ENCODE measurements around the gene RREB1. TPM values are rescaled to one million over a fixed set of nuclear protein-coding genes. Genes with fewer than 3 reads are reported as not detected.

Gene RREB1
- total and polyA plus RNA-seq, 2 of the 4 experiments (the other 2 are of a cell fraction): 8.4 to 14.5 TPM

- H4K8ac ChIP-seq (ENCODE audit: low read depth in 2 of 2, low read length in 2 of 2): no peak overlapping the region
- H4K5ac ChIP-seq (ENCODE audit: low read depth, low read length): no peak overlapping the region
- H2BK120ac ChIP-seq (ENCODE audit: low read depth, low read length): no peak overlapping the region
- intact Hi-C loops (cut with micrococcal nuclease) (loop anchor here (10.0 kb wide), 2 partner anchors 246 to 346 kb away; no protein-coding TSS in a partner anchor), dilution Hi-C loops (cut with HindIII; ENCODE audit: low sequenced_read_pairs, unreplicated experiment) (no loop called here), in situ Hi-C loops (cut with MboI; ENCODE audit: low sequenced_read_pairs) (no loop called here)
- no peaks in the 10 kb centered on the region for H3K9me3 ChIP-seq (ENCODE audit: control insufficient read depth, insufficient read depth, low read length)
- H2AK5ac ChIP-seq (ENCODE audit: low read depth, low read length): no peak overlapping the region
- ChIA-PET CTCF (interaction anchor here (0.5 kb wide), 1 partner anchor 117 kb away, joined by 6 read pairs; no protein-coding TSS in a partner anchor), POLR2A (ENCODE audit: unreplicated experiment) (no interaction called here)
- H2BK15ac ChIP-seq (ENCODE audit: low read depth, low read length): no peak overlapping the region
- no peaks in the 10 kb centered on the region for H4K20me1 ChIP-seq (ENCODE audit: insufficient read depth, low read length)
- no peak overlapping the region for H3K56ac ChIP-seq (ENCODE audit: extremely low read depth, insufficient read depth, low read length)
- H3K4me3 ChIP-seq (ENCODE audit: insufficient read depth, low read depth, low read length): no peak overlapping the region
- H3K9ac ChIP-seq (ENCODE audit: low read depth, low read length): no peak overlapping the region
- peak overlapping the region; percentile 19 for H2AK9ac ChIP-seq (replicated peaks; ENCODE audit: low read depth, low read length, poor library complexity)
- no peaks in the 10 kb centered on the region; the same call in 1 of the 2 replicates for H3K27me3 ChIP-seq (ENCODE audit: control insufficient read depth, insufficient read depth, low read length)
- no peaks in the 10 kb centered on the region for H3K79me1 ChIP-seq (ENCODE audit: low read depth in 1 of 2, low read length in 2 of 2)
- no peak overlapping the region for H3K23ac ChIP-seq (ENCODE audit: low read depth, low read length)
- H3K18ac ChIP-seq (ENCODE audit: low read depth, low read length): no peak overlapping the region
- no peak overlapping the region for H4K91ac ChIP-seq (ENCODE audit: insufficient read depth, low read depth, low read length)
- H3K4me1 ChIP-seq (ENCODE audit: control insufficient read depth, insufficient read depth, low read length): no peaks in the 10 kb centered on the region
- H3K4ac ChIP-seq (ENCODE audit: low read depth, low read length): no peak overlapping the region
- H3K4me2 ChIP-seq (ENCODE audit: low read depth, low read length): no peak overlapping the region
- DNase-seq (no peak), ATAC-seq (ENCODE audit: low read depth) (no peak)
- no peak overlapping the region for H3K14ac ChIP-seq (replicated peaks; ENCODE audit: low read depth, low read length)
- H3K36me3 ChIP-seq (ENCODE audit: control insufficient read depth, insufficient read depth, low read length): no peaks in the 10 kb centered on the region
- no peak overlapping the region for H3K27ac ChIP-seq (ENCODE audit: insufficient read depth, low read length)
- no peak overlapping the region for H2BK5ac ChIP-seq (ENCODE audit: low read depth, low read length, poor library complexity, severe bottlenecking)
- H3K9me1 ChIP-seq (ENCODE audit: insufficient read depth, low read length): no peaks in the 10 kb centered on the region
- BruUV-seq (replicated peaks): no TSS peak
- TF ChIP-seq RFX5 (IDR thresholded peaks at IDR 0.05; ENCODE audit: low read depth, low read length) (no peak), BHLHE40 (IDR thresholded peaks at IDR 0.05; ENCODE audit: low read depth, low read length) (no peak), POLR2A (IDR thresholded peaks at IDR 0.05; ENCODE audit: low read depth, low read length) (no peak), CEBPB (IDR thresholded peaks at IDR 0.05; ENCODE audit: low read depth, low read length) (no peak), RAD21 (IDR thresholded peaks at IDR 0.05; ENCODE audit: low read length) (no peak), RCOR1 (IDR thresholded peaks at IDR 0.05; ENCODE audit: insufficient replicate concordance, low read length) (no peak), FOS (IDR thresholded peaks at IDR 0.05; ENCODE audit: low read depth, low read length) (no peak), SMC3 (IDR thresholded peaks at IDR 0.05; ENCODE audit: low read depth, low read length) (no peak), MXI1 (IDR thresholded peaks at IDR 0.05; ENCODE audit: borderline replicate concordance, low read depth, low read length) (no peak), MAZ (IDR thresholded peaks at IDR 0.05; ENCODE audit: borderline replicate concordance, low read depth, low read length) (no peak), USF2 (IDR thresholded peaks at IDR 0.05; ENCODE audit: low read depth, low read length) (no peak), CTCF (conservative IDR thresholded peaks at IDR 0.05; ENCODE audit: low read depth, low read length) (no peak), MAFK (IDR thresholded peaks at IDR 0.05; ENCODE audit: low read depth, low read length) (no peak), CHD1 (IDR thresholded peaks at IDR 0.05; ENCODE audit: low read depth, low read length) (no peak), ELK1 (IDR thresholded peaks at IDR 0.05; ENCODE audit: borderline replicate concordance, low read depth, low read length) (no peak), NFE2L2 (IDR thresholded peaks at IDR 0.05; ENCODE audit: low read depth, low read length) (no peak)
- peak overlapping the region; percentile 60 for H2AFZ ChIP-seq (replicated peaks; ENCODE audit: low read length, poor library complexity)
- 61% methylated on average over 3 of the region's 8 CpGs; no CpG with 5 or more reads in 1 of the 2 experiments for WGBS, 2 experiments (ENCODE audit: extremely low coverage in 2 of 2, insufficient read length in 1 of 2)
- no peak overlapping the region for H2BK20ac ChIP-seq (ENCODE audit: low read depth, low read length)
These were observed 6.5 kb upstream of the RREB1 start for GRCh38 chr6:7101290-7101689.
